A673 (cell line): Measurements from ENCODE around the gene LRRC15. TPM values are rescaled to one million over a fixed set of nuclear protein-coding genes. Genes with fewer than 3 reads are reported as not detected.

Experiments
- BruUV-seq: library from RNA; stranded (reverse); fragments of 400-500 nt; replicated peaks from 2 replicates; lab custom pipeline; 2021; lab: Mats Ljungman, UMichigan
- CTCF ChIA-PET: fragments of 300-600 bp; sonication (Branson Sonifier 250); formaldehyde crosslinking; loops from one replicate; lab custom pipeline; 2022; ENCODE audit warnings: antibody characterized with exemption; lab: Charles Lee
- POLR2A ChIA-PET: fragments of 300-600 bp; sonication (Branson Sonifier 250); formaldehyde crosslinking; loops from one replicate; lab custom pipeline; 2022; ENCODE audit warnings: antibody characterized with exemption; ENCODE audit not compliant: low non-redundant PET; lab: Charles Lee
- DNase-seq: peaks from one replicate; pipeline ENCODE4 v3.0.0-alpha.2; 2015; ENCODE audit warnings: low spot score
- H3K27ac ChIP-seq: fragments of 200-600 bp; sonication (generic); 2 replicates; pipeline ENCODE4 v1.5.1; 2016; ENCODE audit warnings: mixed run types, low read depth, mild to moderate bottlenecking, mixed read lengths, antibody characterized with exemption, low read length; ENCODE audit not compliant: poor library complexity, severe bottlenecking
- H3K27me3 ChIP-seq: fragments of 200-600 bp; sonication (generic); replicated peaks from 2 replicates; pipeline ENCODE4 v1.6.1; 2017; ENCODE audit warnings: mixed run types, low read depth, mild to moderate bottlenecking, mixed read lengths, antibody characterized with exemption, low read length; ENCODE audit not compliant: insufficient read depth, poor library complexity
- H3K36me3 ChIP-seq: fragments of 200-600 bp; sonication (generic); 2 replicates; pipeline ENCODE4 v1.6.1; 2016; ENCODE audit warnings: mixed run types, mild to moderate bottlenecking, mixed read lengths, antibody characterized with exemption, low read length; ENCODE audit not compliant: insufficient read depth, poor library complexity, severe bottlenecking
- H3K4me1 ChIP-seq: fragments of 200-600 bp; sonication (generic); 2 replicates; pipeline ENCODE4 v1.6.1; 2017; ENCODE audit warnings: mixed run types, mild to moderate bottlenecking, mixed read lengths, antibody characterized with exemption, low read length; ENCODE audit not compliant: insufficient read depth, poor library complexity, severe bottlenecking
- H3K4me3 ChIP-seq: fragments of 200-600 bp; sonication (generic); 2 replicates; pipeline ENCODE4 v1.5.1; 2016; ENCODE audit warnings: low read depth, mixed run types, mild to moderate bottlenecking, mixed read lengths, low read length; ENCODE audit not compliant: poor library complexity, severe bottlenecking
- H3K9me3 ChIP-seq: fragments of 200-600 bp; sonication (generic); 2 replicates; pipeline ENCODE4 v1.6.1; 2016; ENCODE audit warnings: mixed run types, low read depth, mild to moderate bottlenecking, mixed read lengths, antibody characterized with exemption, low read length; ENCODE audit not compliant: poor library complexity, severe bottlenecking
- CTCF ChIP-seq: fragments of 300-800, 200-600 bp; sonication (generic); conservative IDR thresholded peaks from 2 replicates; pipeline ENCODE4 v1.5.1; 2017; ENCODE audit warnings: low read depth, mild to moderate bottlenecking, antibody characterized with exemption, low read length, moderate library complexity, mixed read lengths
- EZH2 ChIP-seq: fragments of 200-600 bp; sonication (generic); IDR thresholded peaks from 2 replicates; pipeline ENCODE4 v1.6.1; 2017; ENCODE audit warnings: borderline replicate concordance, low read depth, mild to moderate bottlenecking, mixed read lengths, antibody characterized with exemption, low read length; ENCODE audit not compliant: poor library complexity, severe bottlenecking
- intact Hi-C: fragments of 100-400 bp; cut with micrococcal nuclease; formaldehyde crosslinking; loops from one replicate; pipeline ENCODE4 v1.10.0; 2022; ENCODE audit not compliant: unreplicated experiment
- total RNA-seq: library from RNA; stranded (reverse); gene quantifications from 2 replicates; pipeline ENCODE4 v1.2.3, GENCODE V29; 2021

The LRRC15 gene
- total RNA-seq, 1 experiment from 2014 or later = not detected

- Histone ChIP-seq H3K27me3 (no peaks in the 10 kb centered on the region), H3K36me3 (no peaks in the 10 kb centered on the region), H3K9me3 (no peaks in the 10 kb centered on the region), H3K4me1 (peaks cover 6% of the 10 kb centered on the region), H3K4me3 (no peak overlapping the region), H3K27ac (no peak overlapping the region)
- DNase-seq = no peak
- TF ChIP-seq EZH2 = no peak
- TF ChIP-seq CTCF = no peak
- intact Hi-C loops = no loop called here
- BruUV-seq = no TSS peak
- CTCF ChIA-PET = no interaction called here
- POLR2A ChIA-PET = no interaction called here
Observed at GRCh38 chr3:194384569-194385001, 15.0 kb upstream of the LRRC15 start.

GRCh38 chr3:194384156-194384555 lies 14.6 kb upstream of the LRRC15 start:
- DNase-seq = no peak
- no peak overlapping the region for H3K4me3 ChIP-seq
- CTCF ChIA-PET = no interaction called here

GRCh38 chr3:194383276-194383940 lies 13.9 kb upstream of the LRRC15 start:
- POLR2A ChIA-PET = interaction anchor here (0.5 kb wide), 1 partner anchor 26 kb away, joined by 4 read pairs; no protein-coding TSS in a partner anchor
- H3K4me3 ChIP-seq = no peak overlapping the region
- no TSS peak for BruUV-seq

More at GRCh38 chr3:194384156-194384555, 14.6 kb upstream of the LRRC15 start:
- Histone ChIP-seq H3K36me3 (no peaks in the 10 kb centered on the region), H3K27ac (no peak overlapping the region), H3K4me1 (peaks cover 6% of the 10 kb centered on the region), H3K9me3 (no peaks in the 10 kb centered on the region), H3K27me3 (no peaks in the 10 kb centered on the region)
- POLR2A ChIA-PET = no interaction called here
- TF ChIP-seq CTCF (no peak), EZH2 (no peak)
- intact Hi-C loops = no loop called here
- no TSS peak for BruUV-seq

More at GRCh38 chr3:194383276-194383940, 13.9 kb upstream of the LRRC15 start:
- no peak overlapping the region for H3K27ac ChIP-seq
- DNase-seq = no peak
- CTCF ChIA-PET = no interaction called here
- H3K36me3 ChIP-seq = no peaks in the 10 kb centered on the region
- TF ChIP-seq CTCF = no peak
- TF ChIP-seq EZH2 = no peak
- no peaks in the 10 kb centered on the region for H3K9me3 ChIP-seq
- intact Hi-C loops = no loop called here
- H3K27me3 ChIP-seq = no peaks in the 10 kb centered on the region
- H3K4me1 ChIP-seq = peaks cover 6% of the 10 kb centered on the region
